ENCODE measurements around the gene PDE4D. TPM values are rescaled to one million over a fixed set of nuclear protein-coding genes. Genes with fewer than 3 reads are reported as not detected.

Gene PDE4D
- total RNA-seq, 2 experiments from 2014 or later = 0.50 to 0.51 TPM

DNA sequence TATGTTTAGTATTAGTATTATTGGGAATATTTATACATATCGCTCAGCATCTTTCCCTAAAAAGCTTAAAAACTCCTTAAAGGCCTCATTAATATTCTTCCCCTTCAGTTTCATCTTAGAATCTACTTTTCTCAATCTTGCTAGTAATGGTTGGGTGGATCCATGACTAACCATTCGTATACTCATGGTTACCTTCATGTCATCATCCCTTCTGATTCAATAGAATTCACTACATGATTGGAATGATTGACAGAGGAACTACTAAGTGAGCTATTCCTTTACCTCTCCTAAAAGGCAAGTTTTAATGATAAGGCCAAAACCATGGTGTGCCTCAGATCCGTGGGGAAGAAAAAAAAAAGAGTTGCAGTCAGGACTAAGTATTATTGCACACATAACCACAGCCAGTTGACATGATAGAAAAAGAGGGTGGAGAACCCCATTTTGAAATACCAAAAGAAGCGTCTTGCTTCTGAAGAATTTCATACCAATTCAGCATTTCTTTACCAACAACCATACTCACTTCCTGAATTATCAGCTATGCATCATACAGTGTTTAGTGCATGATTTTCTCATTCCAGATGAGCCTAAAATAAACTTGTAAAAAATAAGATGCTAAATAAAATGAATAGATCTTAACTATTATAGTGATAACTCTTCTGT lies 624.6 kb downstream of the PDE4D start:
- intact Hi-C loops (cut with micrococcal nuclease; ENCODE audit: unreplicated experiment) = no loop called here
- no peaks in the 10 kb centered on the region for H3K9me2 ChIP-seq (ENCODE audit: insufficient read depth, low read length)
- no peaks in the 10 kb centered on the region for H3K79me2 ChIP-seq (ENCODE audit: insufficient read depth, low read depth, low read length)
- no peak for DNase-seq (ENCODE audit: low spot score)
- no peaks in the 10 kb centered on the region for H3K36me3 ChIP-seq (ENCODE audit: insufficient read depth, low read length)
- H2AFZ ChIP-seq (ENCODE audit: low read length) = no peak overlapping the region
- H4K20me1 ChIP-seq (ENCODE audit: insufficient read depth, low read length) = no peaks in the 10 kb centered on the region
- H3K4me2 ChIP-seq (ENCODE audit: low read length) = no peak overlapping the region
- no peak overlapping the region for H3K4me3 ChIP-seq (ENCODE audit: low read depth, low read length, poor library complexity, severe bottlenecking)
- no peak overlapping the region for H3K27ac ChIP-seq (ENCODE audit: low read depth, low read length, poor library complexity, severe bottlenecking)
- BruUV-seq (replicated peaks) = no TSS peak
- ChIA-PET POLR2A (no interaction called here), CTCF (ENCODE audit: unreplicated experiment) (no interaction called here)
- TF ChIP-seq, protein P1, sequence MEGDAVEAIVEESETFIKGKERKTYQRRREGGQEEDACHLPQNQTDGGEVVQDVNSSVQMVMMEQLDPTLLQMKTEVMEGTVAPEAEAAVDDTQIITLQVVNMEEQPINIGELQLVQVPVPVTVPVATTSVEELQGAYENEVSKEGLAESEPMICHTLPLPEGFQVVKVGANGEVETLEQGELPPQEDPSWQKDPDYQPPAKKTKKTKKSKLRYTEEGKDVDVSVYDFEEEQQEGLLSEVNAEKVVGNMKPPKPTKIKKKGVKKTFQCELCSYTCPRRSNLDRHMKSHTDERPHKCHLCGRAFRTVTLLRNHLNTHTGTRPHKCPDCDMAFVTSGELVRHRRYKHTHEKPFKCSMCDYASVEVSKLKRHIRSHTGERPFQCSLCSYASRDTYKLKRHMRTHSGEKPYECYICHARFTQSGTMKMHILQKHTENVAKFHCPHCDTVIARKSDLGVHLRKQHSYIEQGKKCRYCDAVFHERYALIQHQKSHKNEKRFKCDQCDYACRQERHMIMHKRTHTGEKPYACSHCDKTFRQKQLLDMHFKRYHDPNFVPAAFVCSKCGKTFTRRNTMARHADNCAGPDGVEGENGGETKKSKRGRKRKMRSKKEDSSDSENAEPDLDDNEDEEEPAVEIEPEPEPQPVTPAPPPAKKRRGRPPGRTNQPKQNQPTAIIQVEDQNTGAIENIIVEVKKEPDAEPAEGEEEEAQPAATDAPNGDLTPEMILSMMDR (conservative IDR thresholded peaks at IDR 0.05; ENCODE audit: low read length) = no peak
- no peak for TF ChIP-seq EZH2phosphoT487 (IDR thresholded peaks at IDR 0.05; ENCODE audit: borderline replicate concordance, low read depth, low read length)
- no peaks in the 10 kb centered on the region for H3K4me1 ChIP-seq (ENCODE audit: insufficient read depth, low read length, poor library complexity, severe bottlenecking)
- no peaks in the 10 kb centered on the region for H3K9me3 ChIP-seq (ENCODE audit: low read length)

DNA sequence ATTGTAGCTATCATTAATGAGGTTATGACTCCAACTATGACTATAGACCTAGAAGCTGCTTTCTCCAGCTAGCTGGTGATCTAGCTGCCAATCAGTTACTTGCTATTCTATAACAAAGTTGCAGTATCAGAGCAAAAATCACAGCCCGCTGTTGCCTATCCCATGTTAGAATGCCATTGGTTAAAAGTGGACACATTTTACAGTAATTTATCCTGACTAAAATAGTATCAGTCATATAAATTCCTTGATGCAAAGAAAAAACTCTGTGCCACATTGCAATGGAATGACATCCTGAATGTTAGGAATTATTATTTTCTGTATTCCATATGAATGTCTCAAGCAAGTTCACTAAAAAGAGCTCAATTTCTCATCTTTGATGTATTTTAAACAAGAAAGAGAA lies 626.5 kb downstream of the PDE4D start:
- DNase-seq (ENCODE audit: low spot score) = no peak
- POLR2A ChIA-PET = interaction anchor here (0.5 to 0.6 kb wide), 2 partner anchors 9 to 79 kb away, joined by 3 read pairs; no protein-coding TSS in a partner anchor
- no peaks in the 10 kb centered on the region for H4K20me1 ChIP-seq (ENCODE audit: insufficient read depth, low read length)
- CTCF ChIA-PET (ENCODE audit: unreplicated experiment) = interaction anchor here (0.5 kb wide), 1 partner anchor 136 kb away, joined by 3 read pairs; no protein-coding TSS in a partner anchor
- no peak overlapping the region for H3K4me2 ChIP-seq (ENCODE audit: low read length)
- no peaks in the 10 kb centered on the region for H3K79me2 ChIP-seq (ENCODE audit: insufficient read depth, low read depth, low read length)
- intact Hi-C loops (cut with micrococcal nuclease; ENCODE audit: unreplicated experiment) = no loop called here
- BruUV-seq (replicated peaks) = no TSS peak
- no peaks in the 10 kb centered on the region for H3K4me1 ChIP-seq (ENCODE audit: insufficient read depth, low read length, poor library complexity, severe bottlenecking)
- H3K36me3 ChIP-seq (ENCODE audit: insufficient read depth, low read length) = no peaks in the 10 kb centered on the region
- H3K9me3 ChIP-seq (ENCODE audit: low read length) = no peaks in the 10 kb centered on the region
- H2AFZ ChIP-seq (ENCODE audit: low read length) = no peak overlapping the region
- no peaks in the 10 kb centered on the region for H3K9me2 ChIP-seq (ENCODE audit: insufficient read depth, low read length)
- H3K4me3 ChIP-seq (ENCODE audit: low read depth, low read length, poor library complexity, severe bottlenecking) = no peak overlapping the region
- H3K27ac ChIP-seq (ENCODE audit: low read depth, low read length, poor library complexity, severe bottlenecking) = no peak overlapping the region
- TF ChIP-seq, protein P1 (conservative IDR thresholded peaks at IDR 0.05; ENCODE audit: low read length) = no peak
- TF ChIP-seq EZH2phosphoT487 (IDR thresholded peaks at IDR 0.05; ENCODE audit: borderline replicate concordance, low read depth, low read length) = no peak

DNA sequence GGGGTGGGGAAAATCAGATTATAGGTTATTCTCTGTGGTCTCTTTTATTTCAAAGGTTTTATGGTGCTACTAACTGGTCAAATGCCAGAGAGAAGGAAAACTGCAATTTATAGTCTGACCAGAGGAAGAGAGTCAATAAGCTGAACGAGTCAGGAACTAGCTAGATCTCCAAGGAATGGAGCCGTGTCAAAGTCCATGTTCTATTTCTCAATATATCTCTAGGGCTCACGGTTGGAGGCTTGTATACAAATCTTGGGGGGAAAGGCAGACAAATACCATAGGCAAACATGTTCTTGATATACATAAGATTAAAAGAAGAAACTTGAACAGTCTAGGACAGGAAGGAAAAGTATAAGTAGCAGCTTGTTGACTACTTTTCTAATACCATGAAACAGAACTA lies 627.1 kb downstream of the PDE4D start:
- Histone ChIP-seq H3K36me3 (ENCODE audit: insufficient read depth, low read length) (no peaks in the 10 kb centered on the region), H3K27ac (ENCODE audit: low read depth, low read length, poor library complexity, severe bottlenecking) (no peak overlapping the region), H3K4me2 (ENCODE audit: low read length) (no peak overlapping the region), H4K20me1 (ENCODE audit: insufficient read depth, low read length) (no peaks in the 10 kb centered on the region), H3K4me1 (ENCODE audit: insufficient read depth, low read length, poor library complexity, severe bottlenecking) (no peaks in the 10 kb centered on the region), H3K9me3 (ENCODE audit: low read length) (no peaks in the 10 kb centered on the region), H3K4me3 (ENCODE audit: low read depth, low read length, poor library complexity, severe bottlenecking) (no peak overlapping the region), H2AFZ (ENCODE audit: low read length) (no peak overlapping the region), H3K79me2 (ENCODE audit: insufficient read depth, low read depth, low read length) (no peaks in the 10 kb centered on the region), H3K9me2 (ENCODE audit: insufficient read depth, low read length) (no peaks in the 10 kb centered on the region)
- ChIA-PET CTCF (ENCODE audit: unreplicated experiment) (interaction anchor here (0.5 kb wide), 1 partner anchor 137 kb away, joined by 3 read pairs; no protein-coding TSS in a partner anchor), POLR2A (interaction anchor here (0.5 kb wide), 1 partner anchor 78 kb away, joined by 3 read pairs; no protein-coding TSS in a partner anchor)
- no peak for DNase-seq (ENCODE audit: low spot score)
- BruUV-seq (replicated peaks) = no TSS peak
- intact Hi-C loops (cut with micrococcal nuclease; ENCODE audit: unreplicated experiment) = no loop called here
- TF ChIP-seq, protein P1 (conservative IDR thresholded peaks at IDR 0.05; ENCODE audit: low read length) = no peak
- TF ChIP-seq EZH2phosphoT487 (IDR thresholded peaks at IDR 0.05; ENCODE audit: borderline replicate concordance, low read depth, low read length) = no peak
